CD4-positive, alpha-beta T cell treated with Interleukin-1 beta for 1 hour (primary cell): ENCODE results near the gene EML6.
A peak's percentile ranks its signal among the peaks of the same experiment; 100 is the strongest.

Experiments used
- DNase-seq, 2 donors: peaks; one replicate each; pipeline ENCODE4 v3.0.0-alpha.2; 2020 to 2022

Gene EML6

DNA sequence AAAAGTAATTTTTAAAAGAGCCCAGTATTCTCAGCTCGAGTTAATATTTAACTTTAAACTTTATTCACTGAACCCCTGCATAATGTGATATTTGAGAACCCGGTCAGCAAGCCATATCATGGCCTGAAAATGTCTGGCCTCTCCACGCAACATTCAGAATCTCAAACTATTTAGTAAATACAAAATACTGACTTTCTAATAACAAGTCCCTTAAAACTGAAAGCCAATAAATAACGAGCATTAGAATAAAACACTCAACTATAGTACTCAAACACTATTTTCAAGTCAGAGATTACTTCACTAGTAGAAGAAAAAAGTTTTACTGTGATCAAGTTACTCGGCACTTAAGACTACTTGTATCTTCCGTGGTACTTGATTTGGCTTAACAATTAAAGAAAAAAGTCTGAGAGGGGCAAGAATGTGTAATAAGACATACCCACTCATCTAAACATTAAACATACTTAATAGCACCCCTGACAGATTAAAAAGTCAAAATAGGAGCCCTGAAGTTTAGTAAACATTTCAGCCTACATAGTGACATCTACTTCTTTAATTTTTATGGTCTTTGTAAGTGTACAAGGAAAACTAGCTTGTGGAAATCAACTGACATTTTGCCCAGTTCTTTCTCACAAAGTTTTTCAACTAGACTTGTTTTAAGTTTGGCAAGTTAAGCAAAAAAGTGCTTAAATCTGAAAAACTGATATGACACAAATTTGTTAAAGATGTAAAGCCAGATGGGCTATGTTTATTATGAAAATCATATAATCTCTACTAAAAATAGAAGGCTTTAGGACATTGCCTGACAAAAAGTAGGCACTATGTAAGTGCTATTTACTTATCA, 288.6 kb downstream of the EML6 start:
- DNase-seq = no peak

DNA sequence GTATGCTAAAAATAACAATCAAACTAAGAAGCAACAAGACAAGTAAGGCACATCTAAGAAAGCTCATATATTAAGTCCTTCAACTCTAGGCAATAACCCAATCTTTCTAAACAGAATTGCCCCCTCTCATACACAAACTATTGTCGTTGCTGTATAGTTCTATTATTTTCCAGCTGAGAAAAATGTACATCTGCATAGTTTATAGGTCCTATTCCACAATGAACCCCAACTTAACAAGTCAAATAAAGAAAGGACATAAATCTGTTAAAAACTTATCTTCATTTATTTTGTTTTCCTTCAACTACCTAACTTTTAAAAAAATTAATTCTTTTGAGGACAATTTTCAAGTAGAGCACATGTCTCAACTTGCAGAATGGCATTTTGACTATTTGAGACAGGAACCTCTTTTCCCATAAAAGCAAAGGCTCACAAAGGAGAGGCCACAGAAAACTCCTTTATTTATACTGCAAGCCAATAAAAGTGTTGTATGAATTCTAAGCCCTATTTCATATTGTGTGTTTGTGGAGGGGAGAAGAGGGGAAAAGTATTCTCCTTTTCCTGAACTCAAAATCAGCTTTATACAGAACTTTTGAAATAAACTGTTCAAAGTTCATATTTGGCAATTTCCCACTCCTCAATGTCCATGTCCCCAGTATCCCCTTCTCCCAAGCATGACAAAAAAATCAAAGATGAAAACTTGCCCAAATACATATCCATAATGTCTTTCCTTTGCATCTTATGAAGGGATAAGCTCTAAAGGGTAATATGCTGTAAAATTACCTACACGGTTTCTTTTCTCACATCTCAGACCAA, 289.4 kb downstream of the EML6 start:
- no peak for DNase-seq

DNA sequence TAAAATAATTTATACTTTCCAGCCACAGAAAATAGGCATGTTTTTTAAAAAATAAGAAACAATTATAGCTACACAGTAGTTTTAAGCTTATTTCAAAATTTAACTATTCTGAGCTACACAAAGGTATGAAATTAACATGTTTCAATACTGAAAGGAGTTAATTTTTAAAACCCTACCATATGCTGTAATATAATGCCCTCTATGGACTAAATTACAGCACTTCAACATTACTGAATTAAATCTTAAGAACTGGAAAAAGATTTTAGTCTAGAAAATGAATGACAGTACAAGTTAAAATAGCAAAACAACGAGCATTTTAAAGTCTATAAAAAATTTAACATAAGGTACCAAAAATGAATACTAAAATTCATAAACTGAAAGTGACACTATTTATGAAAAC, 290.5 kb downstream of the EML6 start:
- no peak for DNase-seq

DNA sequence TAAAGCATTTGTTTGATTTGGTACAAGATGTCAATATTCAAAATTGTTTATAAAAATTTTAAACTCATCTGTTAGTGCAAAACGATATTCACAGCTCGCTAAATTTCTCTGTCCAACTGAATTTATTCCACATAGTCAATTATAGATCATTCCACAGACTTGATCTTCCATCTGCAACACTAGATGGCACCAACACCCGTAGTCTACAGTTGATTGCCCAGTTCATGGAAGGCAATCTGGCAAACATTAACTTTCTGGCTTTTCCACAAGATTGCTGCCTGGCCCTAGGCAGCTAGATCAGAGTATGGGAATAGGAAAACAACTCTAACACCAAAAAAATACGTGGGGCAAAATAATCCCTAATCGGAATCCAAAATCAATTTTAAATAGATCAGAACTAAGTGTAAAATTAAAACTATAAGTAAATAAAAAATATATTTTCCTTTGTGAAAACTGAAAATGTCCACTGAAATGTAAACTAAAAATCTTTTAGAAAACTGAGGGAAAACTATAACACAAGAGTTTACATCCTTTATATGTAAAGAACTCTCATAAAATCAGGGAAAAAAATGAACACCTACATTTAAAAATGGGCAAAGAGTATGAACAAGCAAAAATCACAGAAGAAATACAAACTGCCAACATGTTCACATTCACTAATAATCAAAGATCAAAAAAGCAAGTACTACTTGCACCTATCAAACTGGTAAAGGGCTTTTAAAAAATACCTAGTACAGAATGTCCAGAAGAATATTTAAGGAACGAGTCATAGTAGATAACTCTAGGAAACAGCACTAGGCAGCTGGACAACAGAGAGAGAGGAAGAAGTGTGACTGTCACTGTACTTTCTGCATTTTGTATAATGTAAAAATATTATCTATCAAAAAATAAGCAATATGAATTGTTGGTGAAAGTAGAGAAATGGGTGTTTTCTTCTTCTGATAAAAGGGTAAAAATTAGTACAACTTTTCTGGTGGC, 291.8 kb downstream of the EML6 start:
- DNase-seq = peak; percentile 46 to 63

DNA sequence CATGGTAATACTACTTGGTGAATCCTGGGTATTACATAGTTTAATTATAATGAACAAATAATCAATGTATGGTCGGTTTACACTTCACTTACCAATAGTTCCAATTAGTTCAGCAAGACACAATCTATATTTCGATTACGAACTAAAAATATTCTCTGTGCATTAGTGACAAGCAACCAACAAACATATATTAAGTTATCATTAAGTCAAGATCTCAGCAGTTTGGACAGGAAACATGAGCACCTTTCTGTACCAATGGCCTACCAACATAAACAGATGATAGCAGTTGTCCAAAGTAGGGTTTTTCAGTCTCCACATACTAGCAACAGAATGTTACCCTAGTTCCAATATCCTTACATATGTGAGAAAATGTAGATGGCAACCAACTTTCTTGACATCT, 294.0 kb downstream of the EML6 start:
- no peak for DNase-seq

DNA sequence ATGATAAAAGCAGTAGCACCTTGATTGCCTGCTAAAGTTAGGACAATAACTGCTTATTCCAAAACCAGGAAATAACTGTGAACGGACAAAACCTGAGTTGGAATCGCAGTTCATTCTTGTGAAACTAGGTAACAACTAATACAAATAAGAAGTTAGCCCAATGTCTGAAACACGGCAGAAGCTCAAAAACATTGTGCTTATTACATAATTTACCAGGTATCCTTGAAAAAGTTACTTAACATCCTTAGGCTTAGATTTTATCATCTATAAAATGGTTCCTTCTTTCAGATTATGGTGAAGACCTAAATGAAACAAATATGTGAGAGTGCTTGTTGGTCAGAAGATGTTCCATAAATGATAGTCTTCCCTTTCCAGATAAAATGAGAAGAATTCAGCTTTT, 294.4 kb downstream of the EML6 start:
- no peak for DNase-seq

DNA sequence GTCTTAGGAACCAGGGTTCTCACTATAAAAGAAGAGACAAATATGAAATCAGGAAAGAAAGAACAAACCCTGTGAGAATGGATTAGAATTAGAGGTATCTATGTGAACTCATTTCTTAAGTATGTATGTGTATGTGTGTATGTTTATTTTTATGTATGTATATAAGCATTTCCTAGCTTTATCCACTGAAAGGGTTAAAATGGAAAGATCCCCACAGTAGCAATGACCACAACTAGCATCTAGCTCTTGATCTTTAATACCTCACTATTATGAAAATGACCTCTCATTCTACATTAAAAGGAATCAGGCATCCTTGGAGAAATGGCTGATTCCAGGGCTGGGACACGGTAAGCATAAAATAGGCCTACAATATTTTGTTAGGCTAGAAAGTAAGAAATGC, 295.2 kb downstream of the EML6 start:
- no peak for DNase-seq

DNA sequence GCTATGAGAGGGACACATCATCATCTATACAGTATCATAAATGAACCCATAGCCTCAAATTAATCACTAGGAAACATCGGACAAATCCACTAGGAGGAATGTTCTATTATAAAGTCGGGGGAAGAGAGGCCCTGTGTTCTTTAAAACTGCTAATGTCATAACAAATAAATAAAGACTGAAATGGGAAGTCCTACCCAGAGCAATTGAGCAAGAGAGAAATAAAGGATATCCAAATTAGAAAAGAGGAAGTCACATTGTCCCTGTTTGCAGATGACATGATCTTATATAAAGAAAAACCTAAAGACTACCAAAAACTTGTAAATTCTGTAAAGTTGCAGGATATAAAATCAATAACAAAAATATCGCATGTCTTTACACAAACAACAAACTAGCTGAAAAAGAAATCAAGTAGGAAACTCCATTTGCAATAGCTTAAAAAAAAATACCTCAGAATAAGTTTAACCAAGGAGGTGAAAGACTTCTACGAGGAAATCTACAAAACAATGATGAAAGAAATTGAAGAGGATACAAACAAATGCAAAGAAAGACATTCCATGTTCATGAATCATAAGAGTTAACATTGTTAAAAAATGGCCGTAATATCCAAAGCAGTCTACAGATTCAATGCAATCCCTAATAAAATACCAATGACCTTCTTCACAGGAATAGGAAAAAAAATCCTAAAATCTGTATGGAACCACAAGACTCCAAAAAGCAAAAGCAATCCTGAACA, 296.2 kb downstream of the EML6 start:
- no peak for DNase-seq
